IPS-20b (cell line): Measurements from ENCODE around the gene PSMB7.
"Not testable (repeated sequence)": the region's sequence is repeated elsewhere in the genome, so short reads cannot be mapped to it uniquely, and the experiment has no call there.

Experiments
- H3K27ac ChIP-seq: one replicate; pipeline ENCODE4 v1.5.1; 2013; ENCODE audit warnings: low read length
- H3K27me3 ChIP-seq: 2 replicates; pipeline ENCODE4 v1.6.1; 2013; ENCODE audit warnings: mild to moderate bottlenecking, low read length, inconsistent platforms; ENCODE audit not compliant: insufficient read depth
- H3K36me3 ChIP-seq: 2 replicates; pipeline ENCODE4 v1.6.1; 2013; ENCODE audit warnings: low read depth, mild to moderate bottlenecking, inconsistent platforms, low read length, moderate library complexity; ENCODE audit not compliant: insufficient read depth
- H3K4me1 ChIP-seq: 2 replicates; pipeline ENCODE4 v1.6.1; 2013; ENCODE audit warnings: mild to moderate bottlenecking, control low read depth, inconsistent platforms, low read length, moderate library complexity; ENCODE audit not compliant: insufficient read depth
- H3K4me3 ChIP-seq: 2 replicates; pipeline ENCODE4 v1.5.1; 2013; ENCODE audit warnings: mild to moderate bottlenecking, low read length, inconsistent platforms
- H3K9ac ChIP-seq: 2 replicates; pipeline ENCODE4 v1.6.1; 2013; ENCODE audit warnings: low read depth, mild to moderate bottlenecking, inconsistent platforms, low read length, moderate library complexity
- H3K9me3 ChIP-seq: 2 replicates; pipeline ENCODE4 v1.6.1; 2013; ENCODE audit warnings: mild to moderate bottlenecking, low read depth, low read length, inconsistent platforms; ENCODE audit not compliant: insufficient read depth

Gene PSMB7

DNA sequence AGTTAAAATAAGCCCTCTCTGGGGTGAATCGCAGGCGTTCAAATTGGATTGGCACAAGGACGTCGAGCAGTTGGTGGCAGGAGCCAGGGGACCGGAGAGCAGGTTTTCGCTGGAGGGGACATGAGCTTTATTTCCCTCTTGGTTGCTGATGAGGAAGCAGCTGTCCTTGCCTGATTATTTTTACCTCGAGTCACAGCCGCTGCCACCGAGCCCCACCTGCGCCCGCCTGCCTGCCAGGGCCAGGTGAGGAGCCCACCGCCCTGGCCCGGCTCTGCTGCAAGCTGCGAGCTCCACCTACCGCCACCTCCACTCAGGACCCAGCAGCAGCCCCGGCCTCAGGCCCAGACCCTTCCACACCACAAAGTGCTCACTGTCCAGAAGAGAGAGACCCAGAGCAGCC is 26.0 kb upstream of the PSMB7 start:
- H3K4me3 ChIP-seq, result no peak overlapping the region
- H3K9me3 ChIP-seq, result no peaks in the 10 kb centered on the region
- no peaks in the 10 kb centered on the region for H3K4me1 ChIP-seq
- no peak overlapping the region for H3K27ac ChIP-seq
- no peak overlapping the region for H3K9ac ChIP-seq
- no peaks in the 10 kb centered on the region for H3K27me3 ChIP-seq
- no peaks in the 10 kb centered on the region for H3K36me3 ChIP-seq

DNA sequence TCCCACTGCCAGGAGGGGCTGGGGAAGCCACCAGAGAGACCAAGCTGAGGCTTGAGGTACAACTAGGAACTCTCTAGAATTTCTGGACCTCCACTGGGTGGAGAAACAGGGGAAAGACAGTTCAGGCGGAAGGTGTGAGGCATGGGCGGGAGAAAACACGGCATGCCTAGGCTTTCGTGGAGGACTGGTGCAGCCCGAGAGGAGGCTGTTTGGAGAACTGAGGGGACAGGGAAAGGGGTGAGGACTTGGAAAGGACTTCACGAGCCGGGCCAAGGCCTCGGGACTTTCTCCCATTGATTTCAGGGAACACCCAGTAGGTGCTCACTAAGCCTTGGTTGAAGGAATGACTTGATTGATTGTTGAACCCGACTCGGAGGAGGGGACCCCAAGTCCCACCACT is 25.5 kb upstream of the PSMB7 start:
- Histone ChIP-seq H3K9ac (no peak overlapping the region), H3K9me3 (no peaks in the 10 kb centered on the region), H3K36me3 (no peaks in the 10 kb centered on the region), H3K4me3 (no peak overlapping the region), H3K27me3 (no peaks in the 10 kb centered on the region), H3K4me1 (no peaks in the 10 kb centered on the region), H3K27ac (no peak overlapping the region)

DNA sequence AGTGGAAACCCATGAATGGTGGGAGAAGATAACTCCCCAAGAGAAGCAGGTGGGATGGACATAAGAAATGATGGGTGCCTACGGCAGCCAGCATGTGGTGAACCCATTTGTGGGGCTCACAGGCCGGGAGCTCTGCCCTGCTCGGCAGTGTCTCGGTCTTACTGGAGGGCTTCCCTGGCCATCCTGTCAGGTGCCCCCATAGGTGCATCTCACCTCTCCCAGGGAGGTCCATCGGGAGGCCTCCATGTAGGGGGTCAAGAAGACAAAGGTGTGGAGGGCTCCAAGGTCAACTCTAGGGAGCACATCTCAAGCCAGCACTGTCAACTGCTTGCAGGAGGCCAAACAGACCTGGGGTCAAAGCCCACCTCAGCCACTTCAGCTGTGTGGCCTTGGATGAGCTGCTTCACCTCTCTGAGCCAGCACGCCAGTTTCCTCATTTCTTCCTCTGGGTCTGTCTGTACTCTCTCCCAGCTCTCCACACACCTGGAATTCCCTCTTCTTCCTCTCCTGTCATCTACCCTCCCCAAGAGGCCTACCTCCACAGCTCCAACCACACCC is 24.5 kb upstream of the PSMB7 start:
- Histone ChIP-seq H3K27me3 (no peaks in the 10 kb centered on the region), H3K4me3 (no peak overlapping the region), H3K27ac (no peak overlapping the region), H3K4me1 (no peaks in the 10 kb centered on the region), H3K9me3 (no peaks in the 10 kb centered on the region), H3K36me3 (no peaks in the 10 kb centered on the region), H3K9ac (no peak overlapping the region)

DNA sequence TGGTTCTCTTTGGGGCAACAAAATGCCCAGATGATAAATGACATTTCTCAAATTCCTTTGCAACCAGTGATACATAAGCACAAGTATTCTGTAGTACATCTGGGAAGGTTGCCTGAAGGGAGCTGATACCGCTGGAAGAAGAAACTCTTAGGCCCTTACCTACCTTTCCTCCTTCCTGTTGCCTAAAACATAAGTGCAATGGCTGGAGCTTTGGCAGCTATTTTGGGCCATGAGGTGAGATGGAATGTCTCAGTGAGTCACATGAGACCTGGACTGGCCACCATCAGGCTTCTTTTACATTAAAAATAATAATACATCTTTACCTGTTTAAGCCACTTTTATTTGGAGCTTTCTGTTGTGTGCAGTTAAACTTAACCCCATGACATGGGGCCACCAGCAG is 23.8 kb upstream of the PSMB7 start:
- Histone ChIP-seq H3K4me3 (no peak overlapping the region), H3K9ac (no peak overlapping the region), H3K27me3 (no peaks in the 10 kb centered on the region), H3K9me3 (no peaks in the 10 kb centered on the region), H3K27ac (no peak overlapping the region), H3K4me1 (no peaks in the 10 kb centered on the region), H3K36me3 (no peaks in the 10 kb centered on the region)

DNA sequence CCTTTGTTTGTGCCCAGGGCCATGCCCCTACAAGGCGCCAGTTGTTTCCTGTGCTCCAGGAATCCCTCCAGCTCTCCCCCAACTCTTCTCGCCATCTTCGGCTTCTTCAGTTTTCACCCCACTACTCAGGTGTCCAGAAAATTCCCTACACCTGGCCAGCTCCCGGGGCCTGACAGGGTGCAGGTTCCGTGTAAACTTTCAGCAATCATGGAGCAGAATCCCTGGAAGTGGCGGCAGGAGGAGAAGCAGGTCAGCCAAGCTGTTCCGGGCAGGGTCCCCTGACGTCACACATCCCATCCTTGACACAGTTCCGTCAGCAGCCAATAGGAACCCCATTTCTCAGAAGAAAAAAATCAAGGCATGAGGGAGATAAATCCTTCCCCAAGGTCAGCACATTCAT is 22.8 kb upstream of the PSMB7 start:
- Histone ChIP-seq H3K36me3 (no peaks in the 10 kb centered on the region), H3K9ac (no peak overlapping the region), H3K4me1 (no peaks in the 10 kb centered on the region), H3K9me3 (no peaks in the 10 kb centered on the region), H3K27me3 (no peaks in the 10 kb centered on the region), H3K27ac (no peak overlapping the region), H3K4me3 (no peak overlapping the region)

DNA sequence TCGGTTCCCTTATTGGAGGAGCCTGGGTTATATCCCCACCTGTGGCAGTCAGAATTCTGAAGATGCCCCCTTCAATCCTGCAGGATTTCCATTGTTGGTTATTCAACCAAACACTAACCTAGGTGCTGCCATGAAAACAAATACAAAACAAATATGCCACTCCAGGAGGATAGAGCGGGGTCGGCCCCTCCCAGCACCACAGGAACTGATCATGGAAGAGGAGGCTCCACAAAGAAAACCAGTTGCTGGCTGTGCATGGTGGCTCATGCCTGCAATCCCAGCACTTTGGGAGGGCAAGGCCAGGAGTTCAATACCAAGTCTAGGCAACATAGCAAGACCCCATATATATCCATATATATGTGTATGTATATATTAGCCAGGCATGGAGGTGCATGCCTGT is 21.8 kb upstream of the PSMB7 start:
- no peak overlapping the region for H3K27ac ChIP-seq
- no peaks in the 10 kb centered on the region for H3K9me3 ChIP-seq
- no peaks in the 10 kb centered on the region for H3K36me3 ChIP-seq
- no peak overlapping the region for H3K9ac ChIP-seq
- no peaks in the 10 kb centered on the region for H3K27me3 ChIP-seq
- no peaks in the 10 kb centered on the region for H3K4me1 ChIP-seq
- no peak overlapping the region for H3K4me3 ChIP-seq

DNA sequence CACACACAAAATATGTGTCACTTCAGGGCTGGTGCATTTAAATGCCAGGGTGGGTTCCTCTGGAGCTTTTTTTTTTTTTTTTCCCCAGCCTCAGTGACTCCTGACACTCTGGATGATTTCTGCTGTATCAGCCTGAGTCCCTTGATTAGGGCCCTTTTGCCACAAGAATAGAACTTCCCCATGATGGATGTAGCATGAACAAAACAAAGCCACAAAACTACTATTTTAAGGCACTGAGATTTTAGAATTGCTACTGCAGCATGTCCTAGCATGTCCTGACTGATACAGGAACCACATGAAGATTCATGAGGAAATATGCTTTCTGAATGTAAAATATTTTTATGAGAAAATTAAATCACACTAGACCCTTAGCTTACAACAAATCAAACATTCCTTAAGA is 21.1 kb upstream of the PSMB7 start:
- Histone ChIP-seq H3K4me3 (no peak overlapping the region), H3K9ac (no peak overlapping the region), H3K27me3 (no peaks in the 10 kb centered on the region), H3K36me3 (no peaks in the 10 kb centered on the region), H3K27ac (no peak overlapping the region), H3K9me3 (no peaks in the 10 kb centered on the region), H3K4me1 (no peaks in the 10 kb centered on the region)

DNA sequence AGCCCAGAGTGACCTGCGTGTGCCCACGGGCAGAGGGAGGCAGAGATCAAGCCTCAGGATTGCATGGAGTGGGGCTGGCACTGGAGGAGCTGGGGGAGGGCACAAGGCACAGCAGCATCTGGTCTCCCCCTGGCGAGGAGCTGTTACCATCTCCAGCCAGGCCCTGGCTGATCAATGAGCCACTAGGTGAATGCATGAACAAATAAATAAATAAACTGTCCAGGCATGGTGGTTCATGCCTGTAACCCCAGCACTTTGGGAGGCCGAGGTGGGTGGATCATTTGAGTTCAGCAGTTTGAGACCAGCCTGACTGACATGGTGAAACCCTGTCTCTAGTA is 14.3 kb upstream of the PSMB7 start:
- no peak overlapping the region for H3K9ac ChIP-seq
- H3K27ac ChIP-seq, result no peak overlapping the region
- no peaks in the 10 kb centered on the region for H3K9me3 ChIP-seq
- H3K4me1 ChIP-seq, result no peaks in the 10 kb centered on the region
- H3K36me3 ChIP-seq, result no peaks in the 10 kb centered on the region
- no peaks in the 10 kb centered on the region for H3K27me3 ChIP-seq
- no peak overlapping the region for H3K4me3 ChIP-seq

DNA sequence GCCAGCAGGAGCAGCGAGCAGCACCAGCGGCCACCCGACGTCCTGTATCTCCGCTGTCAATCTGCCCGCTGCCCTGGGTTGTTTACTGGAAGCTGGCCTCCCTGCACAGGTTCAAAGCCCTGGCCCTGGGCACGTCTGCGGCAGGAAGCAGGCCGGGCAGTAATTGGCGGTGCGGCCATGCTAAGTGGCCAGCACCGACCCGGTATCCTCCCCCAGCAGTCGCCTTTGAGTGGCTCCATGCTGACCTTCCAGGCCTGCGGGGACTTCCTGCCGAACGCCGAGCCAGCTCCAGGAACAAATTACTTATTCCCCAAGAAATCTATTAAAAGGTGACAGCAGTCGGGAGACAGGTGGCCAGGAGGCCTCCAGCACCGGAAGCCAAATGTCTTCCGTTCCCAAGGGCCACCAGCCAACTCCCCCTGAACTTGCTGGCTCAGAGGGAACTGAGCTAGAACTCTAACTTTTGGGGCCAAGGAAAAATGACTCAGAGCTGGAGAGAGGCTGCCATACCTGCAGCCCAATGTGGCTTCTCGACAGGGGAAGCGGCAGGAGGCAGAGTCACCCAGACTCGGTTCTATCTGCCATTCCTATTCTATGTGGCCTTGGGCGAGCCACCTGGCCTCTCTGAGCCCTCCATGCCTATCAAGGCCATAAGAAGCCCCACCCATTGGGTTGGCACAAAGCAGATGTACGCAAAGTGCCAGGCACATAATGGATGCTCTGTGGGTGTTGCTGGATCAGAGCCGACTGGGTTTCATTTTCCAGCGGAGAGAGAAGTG is 13.7 kb upstream of the PSMB7 start:
- Histone ChIP-seq H3K4me3 (no peak overlapping the region), H3K9ac (no peak overlapping the region), H3K27me3 (peaks cover 5% of the 10 kb centered on the region; the same call in 1 of the 2 replicates), H3K27ac (no peak overlapping the region), H3K4me1 (no peaks in the 10 kb centered on the region), H3K36me3 (no peaks in the 10 kb centered on the region), H3K9me3 (no peaks in the 10 kb centered on the region)

DNA sequence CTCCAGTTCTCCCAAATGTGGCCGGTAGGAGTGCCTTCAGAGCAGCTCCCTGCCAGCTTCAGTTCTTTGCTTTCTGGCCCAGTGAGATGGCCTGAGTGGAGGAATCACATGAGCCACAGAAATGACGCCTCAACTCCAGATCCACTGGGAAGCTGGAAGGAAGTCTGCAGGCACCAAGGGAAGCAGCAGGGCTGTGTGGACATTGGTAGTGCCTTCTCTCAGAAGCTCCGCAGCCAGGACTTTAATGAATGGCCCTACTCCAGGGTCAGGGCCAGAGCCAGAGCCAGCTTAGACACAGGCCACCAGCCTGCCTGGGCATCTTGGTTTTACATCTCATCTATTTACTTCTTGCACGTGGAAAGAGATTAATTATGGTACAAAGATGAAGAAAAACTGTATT is 12.0 kb upstream of the PSMB7 start:
- H3K9me3 ChIP-seq, result no peaks in the 10 kb centered on the region
- no peaks in the 10 kb centered on the region for H3K4me1 ChIP-seq
- no peak overlapping the region for H3K4me3 ChIP-seq
- H3K27me3 ChIP-seq, result peaks cover 14% of the 10 kb centered on the region; the same call in 1 of the 2 replicates
- no peak overlapping the region for H3K27ac ChIP-seq
- H3K36me3 ChIP-seq, result no peaks in the 10 kb centered on the region
- no peak overlapping the region for H3K9ac ChIP-seq

DNA sequence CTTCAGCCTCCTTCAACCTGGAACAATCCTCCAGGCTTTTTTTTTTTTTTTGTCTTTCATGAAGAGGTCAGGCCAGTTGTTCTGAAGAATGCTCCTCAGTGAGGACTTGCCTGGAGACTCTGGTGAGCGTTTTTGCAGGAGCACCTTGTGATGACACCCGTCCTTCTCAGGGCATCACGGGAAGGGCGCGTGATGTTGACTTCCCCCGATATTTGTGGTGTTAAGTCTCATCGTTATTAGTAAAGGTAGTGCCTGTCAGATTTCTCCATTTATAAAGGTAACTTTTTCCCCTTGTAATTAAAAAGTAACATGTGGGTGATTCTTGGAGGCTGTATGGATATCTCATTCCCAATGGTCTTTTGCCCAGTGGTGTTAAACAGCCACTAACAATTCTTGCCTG is 11.1 kb upstream of the PSMB7 start:
- H3K27ac ChIP-seq, result no peak overlapping the region
- H3K4me1 ChIP-seq, result no peaks in the 10 kb centered on the region
- no peak overlapping the region for H3K9ac ChIP-seq
- peaks cover 14% of the 10 kb centered on the region; the same call in 1 of the 2 replicates for H3K27me3 ChIP-seq
- H3K4me3 ChIP-seq, result no peak overlapping the region
- H3K9me3 ChIP-seq, result no peaks in the 10 kb centered on the region
- no peaks in the 10 kb centered on the region for H3K36me3 ChIP-seq

DNA sequence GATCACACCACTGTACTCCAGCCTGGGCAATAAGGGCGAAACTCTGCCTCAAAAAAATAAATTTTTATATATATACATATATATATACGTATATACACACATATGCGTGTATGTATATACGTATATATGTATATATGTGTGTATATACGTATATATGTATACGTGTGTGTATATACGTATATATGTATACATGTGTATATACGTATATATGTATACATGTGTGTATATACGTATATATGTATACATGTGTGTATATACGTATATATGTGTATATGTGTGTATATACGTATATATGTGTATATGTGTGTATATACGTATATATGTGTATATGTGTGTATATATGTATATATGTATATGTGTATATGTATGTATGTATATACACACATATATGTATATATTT is 10.5 kb upstream of the PSMB7 start:
- not testable (repeated sequence) for H3K27ac ChIP-seq, H3K4me1 ChIP-seq, H3K9ac ChIP-seq, H3K36me3 ChIP-seq, H3K9me3 ChIP-seq, H3K4me3 ChIP-seq
- peaks cover 14% of the 10 kb centered on the region; the same call in 1 of the 2 replicates for H3K27me3 ChIP-seq
